Astrocyte (in vitro differentiated cells and primary cell): ENCODE data around the gene PHLPP2. TPM values are rescaled to one million over a fixed set of nuclear protein-coding genes. Genes with fewer than 3 reads are reported as not detected.
A peak's percentile ranks its signal among the peaks of the same experiment; 100 is the strongest.

Experiments
- DNase-seq: peaks from one replicate; pipeline ENCODE4 v3.0.0-alpha.2; 2010; ENCODE audit warnings: low read depth
- FAIRE-seq: peaks from 2 replicates; lab custom pipeline; 2011; peaks lifted over from hg19 to GRCh38; lab: Jason Lieb, UNC
- H2AFZ ChIP-seq: 2 replicates; pipeline ENCODE4 v1.6.0; 2012; ENCODE audit warnings: low read depth, low read length, inconsistent platforms
- H3K27ac ChIP-seq: 2 replicates; pipeline ENCODE4 v1.5.1; 2011; ENCODE audit warnings: low read depth, low read length, inconsistent platforms
- H3K27me3 ChIP-seq: 2 replicates; pipeline ENCODE4 v1.6.0; 2011; ENCODE audit warnings: low read length, inconsistent platforms; ENCODE audit not compliant: insufficient read depth
- H3K36me3 ChIP-seq: 2 replicates; pipeline ENCODE4 v1.5.1; 2011; ENCODE audit warnings: low read length, inconsistent platforms; ENCODE audit not compliant: insufficient read depth
- H3K4me1 ChIP-seq: 2 replicates; pipeline ENCODE4 v1.5.1; 2011; ENCODE audit warnings: low read length, inconsistent platforms; ENCODE audit not compliant: insufficient read depth
- H3K4me2 ChIP-seq: 2 replicates; pipeline ENCODE4 v1.6.0; 2012; ENCODE audit warnings: low read length, inconsistent platforms
- H3K4me3 ChIP-seq: 2 replicates; pipeline ENCODE4 v1.5.1; 2011; ENCODE audit warnings: low read depth, mild to moderate bottlenecking, low read length, inconsistent platforms; ENCODE audit not compliant: insufficient read depth
- H3K79me2 ChIP-seq: 2 replicates; pipeline ENCODE4 v1.6.0; 2012; ENCODE audit warnings: mild to moderate bottlenecking, low read length, inconsistent platforms; ENCODE audit not compliant: insufficient read depth
- H3K9ac ChIP-seq: 2 replicates; pipeline ENCODE4 v1.6.0; 2012; ENCODE audit warnings: mild to moderate bottlenecking, low read length, inconsistent platforms
- H3K9me3 ChIP-seq: 2 replicates; pipeline ENCODE4 v1.5.1; 2012; ENCODE audit warnings: low read depth, mild to moderate bottlenecking, low read length, inconsistent platforms; ENCODE audit not compliant: insufficient read depth
- H4K20me1 ChIP-seq: 2 replicates; pipeline ENCODE4 v1.6.0; 2012; ENCODE audit warnings: low read length, inconsistent platforms; ENCODE audit not compliant: insufficient read depth
- H3K27ac Mint-ChIP-seq: one replicate; pipeline ENCODE4 v1.8.0; 2021; ENCODE audit warnings: mild to moderate bottlenecking, mixed read lengths; ENCODE audit not compliant: unreplicated experiment
- H3K27me3 Mint-ChIP-seq: one replicate; pipeline ENCODE4 v1.8.0; 2021; ENCODE audit warnings: low read depth, mixed read lengths; ENCODE audit not compliant: unreplicated experiment
- H3K36me3 Mint-ChIP-seq: one replicate; pipeline ENCODE4 v1.8.0; 2021; ENCODE audit warnings: low read depth, mixed read lengths; ENCODE audit not compliant: unreplicated experiment
- H3K4me1 Mint-ChIP-seq: one replicate; pipeline ENCODE4 v1.8.0; 2021; ENCODE audit warnings: low read depth, mixed read lengths; ENCODE audit not compliant: unreplicated experiment
- H3K4me3 Mint-ChIP-seq: one replicate; pipeline ENCODE4 v1.8.0; 2021; ENCODE audit warnings: mild to moderate bottlenecking, moderate library complexity, mixed read lengths; ENCODE audit not compliant: unreplicated experiment
- H3K9me3 Mint-ChIP-seq: one replicate; pipeline ENCODE4 v1.8.0; 2021; ENCODE audit warnings: mild to moderate bottlenecking, mixed read lengths; ENCODE audit not compliant: unreplicated experiment
- EZH2 ChIP-seq: IDR thresholded peaks from 2 replicates; pipeline ENCODE4 v1.6.1; 2012; ENCODE audit warnings: mild to moderate bottlenecking, low read length, inconsistent platforms; ENCODE audit not compliant: insufficient read depth
- total RNA-seq: library from RNA; stranded (reverse); gene quantifications from 2 replicates; pipeline ENCODE4 v1.2.1, GENCODE V29; 2021
- TF ChIP-seq, protein P1 (sequence below): IDR thresholded peaks from 2 replicates; pipeline ENCODE4 v1.5.1; 2011; ENCODE audit warnings: low read depth, mild to moderate bottlenecking, inconsistent platforms, low read length, moderate library complexity; ENCODE audit not compliant: insufficient read depth

Gene PHLPP2
- total RNA-seq, 1 donor from 2014 or later: 5.4 TPM

DNA sequence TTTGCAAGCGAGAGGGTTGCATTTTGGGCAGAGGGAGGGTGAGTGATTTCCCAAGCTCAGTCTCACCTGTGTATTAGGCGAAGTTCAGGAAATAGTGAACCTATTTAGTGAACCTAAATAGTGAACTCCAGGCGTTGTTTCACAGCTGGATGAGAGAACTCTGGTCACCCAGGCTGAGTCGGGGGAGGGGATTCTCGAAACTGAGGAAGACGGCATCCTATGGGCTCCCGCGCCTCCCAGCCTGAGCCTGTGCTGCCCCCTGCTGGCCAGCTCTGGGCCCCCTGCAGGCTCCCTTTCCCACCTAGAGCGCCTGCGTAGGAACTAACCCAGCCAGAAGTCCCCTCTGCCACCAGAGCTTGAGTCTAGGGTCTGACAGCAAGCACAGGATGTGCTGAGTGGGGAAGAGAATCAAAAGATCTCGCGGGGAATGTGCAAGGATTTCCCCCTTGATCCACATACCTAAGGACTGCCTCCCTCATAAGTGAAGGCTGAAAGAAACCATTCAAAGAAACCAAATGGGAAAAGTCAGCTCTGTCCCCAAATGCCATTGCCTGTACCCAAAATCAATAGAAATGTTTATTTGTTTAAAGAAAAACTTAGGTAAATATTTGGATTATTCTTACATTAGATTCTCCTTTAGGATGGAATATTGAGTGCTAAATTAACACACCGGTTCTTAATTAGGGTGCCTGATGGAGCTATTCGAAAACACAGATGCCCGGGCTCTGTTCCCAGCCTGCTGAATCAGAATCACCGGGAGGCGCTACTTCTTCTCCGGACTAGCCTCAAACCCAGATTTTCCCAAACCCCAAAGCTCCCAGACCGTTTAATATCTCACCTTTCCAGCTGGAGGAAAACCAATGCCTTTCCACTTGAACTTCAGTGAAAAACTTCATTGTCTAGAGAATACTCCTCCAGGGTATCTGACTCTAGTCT, 113.3 kb downstream of the PHLPP2 start:
- Histone ChIP-seq H3K27ac (no peak overlapping the region), H3K36me3 (no peaks in the 10 kb centered on the region), H3K9me3 (no peaks in the 10 kb centered on the region), H3K9ac (no peak overlapping the region), H4K20me1 (no peaks in the 10 kb centered on the region), H3K4me2 (peak overlapping the region; percentile 36), H3K4me3 (no peak overlapping the region), H3K4me1 (peaks cover 3% of the 10 kb centered on the region), H2AFZ (no peak overlapping the region), H3K79me2 (no peaks in the 10 kb centered on the region), H3K27me3 (peaks cover 2% of the 10 kb centered on the region)
- H3K9me3 Mint-ChIP-seq: no peaks in the 10 kb centered on the region
- H3K4me1 Mint-ChIP-seq: peaks cover 14% of the 10 kb centered on the region
- FAIRE-seq: no peak
- no peaks in the 10 kb centered on the region for H3K36me3 Mint-ChIP-seq
- peak; percentile 6 for DNase-seq
- H3K27me3 Mint-ChIP-seq: peaks cover 11% of the 10 kb centered on the region
- no peak overlapping the region for H3K27ac Mint-ChIP-seq
- TF ChIP-seq, protein P1, sequence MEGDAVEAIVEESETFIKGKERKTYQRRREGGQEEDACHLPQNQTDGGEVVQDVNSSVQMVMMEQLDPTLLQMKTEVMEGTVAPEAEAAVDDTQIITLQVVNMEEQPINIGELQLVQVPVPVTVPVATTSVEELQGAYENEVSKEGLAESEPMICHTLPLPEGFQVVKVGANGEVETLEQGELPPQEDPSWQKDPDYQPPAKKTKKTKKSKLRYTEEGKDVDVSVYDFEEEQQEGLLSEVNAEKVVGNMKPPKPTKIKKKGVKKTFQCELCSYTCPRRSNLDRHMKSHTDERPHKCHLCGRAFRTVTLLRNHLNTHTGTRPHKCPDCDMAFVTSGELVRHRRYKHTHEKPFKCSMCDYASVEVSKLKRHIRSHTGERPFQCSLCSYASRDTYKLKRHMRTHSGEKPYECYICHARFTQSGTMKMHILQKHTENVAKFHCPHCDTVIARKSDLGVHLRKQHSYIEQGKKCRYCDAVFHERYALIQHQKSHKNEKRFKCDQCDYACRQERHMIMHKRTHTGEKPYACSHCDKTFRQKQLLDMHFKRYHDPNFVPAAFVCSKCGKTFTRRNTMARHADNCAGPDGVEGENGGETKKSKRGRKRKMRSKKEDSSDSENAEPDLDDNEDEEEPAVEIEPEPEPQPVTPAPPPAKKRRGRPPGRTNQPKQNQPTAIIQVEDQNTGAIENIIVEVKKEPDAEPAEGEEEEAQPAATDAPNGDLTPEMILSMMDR: peak; percentile 70
- TF ChIP-seq EZH2: no peak
- H3K4me3 Mint-ChIP-seq: no peak overlapping the region

GRCh38 chr16:71610447-71610846, 114.1 kb downstream of the PHLPP2 start:
- H3K27ac ChIP-seq: no peak overlapping the region

More at GRCh38 chr16:71610447-71610846, 114.1 kb downstream of the PHLPP2 start:
- no peak for DNase-seq
- no peaks in the 10 kb centered on the region for H3K9me3 Mint-ChIP-seq
- no peak for FAIRE-seq
- TF ChIP-seq, protein P1: no peak
- no peak for TF ChIP-seq EZH2
- Histone ChIP-seq H3K4me1 (peaks cover 3% of the 10 kb centered on the region), H3K4me2 (no peak overlapping the region), H3K79me2 (no peaks in the 10 kb centered on the region), H4K20me1 (no peaks in the 10 kb centered on the region), H3K4me3 (no peak overlapping the region), H3K9me3 (no peaks in the 10 kb centered on the region), H3K27me3 (peaks cover 2% of the 10 kb centered on the region), H3K9ac (no peak overlapping the region), H3K36me3 (no peaks in the 10 kb centered on the region), H2AFZ (no peak overlapping the region)
- H3K27ac Mint-ChIP-seq: no peak overlapping the region
- peaks cover 8% of the 10 kb centered on the region for H3K27me3 Mint-ChIP-seq
- peaks cover 14% of the 10 kb centered on the region for H3K4me1 Mint-ChIP-seq
- no peaks in the 10 kb centered on the region for H3K36me3 Mint-ChIP-seq
- H3K4me3 Mint-ChIP-seq: no peak overlapping the region
